SHP77 (cell line): Measurements from ENCODE around the gene WSB1.
A peak's percentile ranks its signal among the peaks of the same experiment; 100 is the strongest.
"Not testable (repeated sequence)": the region's sequence is repeated elsewhere in the genome, so short reads cannot be mapped to it uniquely, and the experiment has no call there.

Experiments used
- DNase-seq, 2 experiments: peaks; one replicate each; lab custom pipeline; 2025; lab: John Stamatoyannopoulos, UW

The WSB1 gene

DNA sequence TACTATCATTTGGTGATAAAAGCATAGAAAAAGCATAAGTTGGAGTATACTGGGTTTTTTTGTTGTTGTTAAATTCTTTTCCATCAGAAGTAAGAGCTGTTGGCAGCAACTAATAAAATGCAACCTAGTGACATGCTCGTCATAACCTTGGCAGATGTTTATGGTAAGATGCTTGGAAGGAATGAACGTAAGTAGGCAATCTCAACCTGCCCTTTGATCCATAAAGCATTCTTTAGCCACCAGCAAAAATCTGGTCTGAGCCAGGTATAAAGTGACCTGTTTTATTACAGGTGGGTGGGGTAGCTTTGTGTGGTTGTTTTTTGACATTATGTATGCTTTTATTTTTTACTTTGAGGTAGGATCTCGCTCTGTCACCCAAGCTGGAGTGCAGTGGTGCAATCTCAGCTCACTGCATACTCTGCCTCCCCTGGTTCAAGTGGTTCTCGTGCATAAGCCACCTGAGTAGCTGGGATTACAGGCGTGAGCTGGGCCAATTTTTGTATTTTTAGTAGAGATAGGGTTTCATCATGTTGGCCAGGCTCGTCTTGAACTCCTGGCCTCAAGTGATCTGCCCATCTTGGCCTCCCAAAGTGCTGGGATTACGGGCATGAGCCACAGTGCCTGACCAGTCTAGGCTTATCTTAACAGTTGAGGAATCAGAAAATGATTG, 22.0 kb downstream of the WSB1 start:
- no peak for DNase-seq

DNA sequence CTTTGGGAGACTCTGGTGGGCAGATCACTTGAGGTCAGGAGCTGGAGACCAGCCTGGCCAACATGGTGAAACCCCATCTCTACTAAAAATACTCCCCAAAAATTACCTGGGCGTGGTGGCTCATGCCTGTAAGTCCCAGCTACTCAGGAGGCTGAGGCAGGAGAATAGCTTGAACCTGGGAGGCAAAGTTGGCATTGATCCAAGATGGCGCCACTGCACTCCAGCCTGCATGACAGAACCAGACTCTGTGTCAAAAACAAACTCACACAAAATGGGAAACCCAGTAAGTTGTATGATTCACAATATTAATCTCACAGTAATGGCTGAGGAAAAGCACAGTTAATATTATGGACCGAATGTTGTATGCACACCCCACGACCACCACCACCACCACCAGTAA, 24.3 kb downstream of the WSB1 start:
- no peak for DNase-seq

DNA sequence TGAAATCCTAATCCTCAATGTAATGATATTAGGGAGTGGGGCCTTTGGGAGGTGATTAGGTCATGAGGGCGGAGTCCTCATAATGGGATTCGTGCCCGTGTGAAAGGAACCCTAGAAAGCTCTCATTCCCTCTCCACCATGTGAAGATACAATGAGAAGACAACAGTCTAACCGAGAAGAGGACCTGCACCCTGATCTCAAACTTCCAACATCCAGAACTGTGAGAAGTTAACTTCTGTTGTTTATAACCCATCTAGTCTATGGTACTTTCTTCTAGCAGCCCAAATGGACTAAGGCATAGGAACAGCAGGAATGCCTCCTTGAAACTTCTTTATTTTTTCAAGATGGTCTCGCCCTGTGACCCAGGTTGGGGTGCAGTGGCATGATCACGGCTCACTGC, 24.7 kb downstream of the WSB1 start:
- no peak for DNase-seq

DNA sequence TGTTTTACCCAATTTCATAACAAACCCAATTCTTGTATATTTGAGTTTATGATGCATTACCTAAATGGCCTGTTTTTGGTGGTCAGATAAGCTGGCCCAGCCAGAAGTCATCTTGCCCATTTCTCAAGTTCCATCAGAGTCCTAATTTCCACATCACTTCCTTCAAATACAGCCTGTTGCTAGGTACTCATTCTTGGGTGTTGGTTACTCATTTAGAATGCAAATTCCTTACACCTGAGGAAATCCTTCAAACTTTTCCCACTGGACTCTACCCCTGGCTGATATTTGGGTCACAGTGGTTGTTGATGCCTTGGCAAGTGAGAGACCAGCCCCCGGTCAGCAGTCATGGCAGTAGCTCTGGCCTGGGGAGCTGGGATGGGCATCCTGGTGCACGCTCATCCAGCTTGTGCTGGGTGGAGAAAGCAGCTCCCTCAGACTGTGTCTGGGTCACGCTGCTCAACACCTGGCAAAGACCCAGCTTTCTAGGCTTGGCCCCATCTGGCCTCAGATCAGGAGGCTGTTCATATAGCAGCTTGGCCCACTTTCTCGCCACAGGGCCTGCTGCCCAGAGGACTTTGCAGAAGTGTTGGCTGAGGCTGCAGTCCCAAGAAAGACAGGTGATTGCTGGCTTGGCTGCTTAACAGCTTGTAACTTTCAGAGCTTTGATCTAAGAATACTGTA, 25.8 kb downstream of the WSB1 start:
- DNase-seq, result peak; percentile 32 to 38

DNA sequence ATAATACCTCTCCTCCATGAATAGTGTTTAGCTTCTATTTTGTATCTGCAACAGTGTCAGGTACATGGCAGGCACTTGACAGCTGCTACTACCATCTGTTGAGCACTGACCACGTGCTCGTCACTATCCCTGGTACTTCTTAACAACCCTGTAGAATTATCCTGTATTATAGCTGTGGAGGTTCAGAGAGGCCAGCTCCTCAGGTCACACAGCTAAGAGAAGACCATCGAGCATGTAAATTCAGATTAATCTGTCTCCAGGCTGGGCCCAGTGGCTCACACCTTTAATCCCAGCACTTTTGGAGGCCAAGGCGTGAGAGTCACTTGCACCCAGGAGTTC, 26.3 kb downstream of the WSB1 start:
- no peak for DNase-seq

DNA sequence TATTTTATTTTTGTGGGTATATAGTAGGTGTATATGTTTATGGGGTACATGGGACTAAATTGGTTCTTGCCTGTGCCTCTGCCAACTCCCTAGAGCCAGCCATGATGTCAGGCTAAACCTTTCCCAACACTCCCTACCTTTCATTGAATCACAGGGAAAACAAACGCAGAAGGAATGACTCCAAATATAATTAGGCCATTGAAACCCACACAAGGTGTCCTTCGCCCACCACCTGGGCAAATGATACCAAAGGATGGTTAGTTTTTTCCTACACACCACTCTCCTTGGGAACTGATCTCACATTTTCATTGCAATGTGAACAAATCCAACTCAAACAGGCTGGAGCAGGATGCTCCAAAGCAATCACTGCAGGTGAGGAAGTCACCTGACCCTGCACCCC, 27.5 kb downstream of the WSB1 start:
- no peak for DNase-seq

DNA sequence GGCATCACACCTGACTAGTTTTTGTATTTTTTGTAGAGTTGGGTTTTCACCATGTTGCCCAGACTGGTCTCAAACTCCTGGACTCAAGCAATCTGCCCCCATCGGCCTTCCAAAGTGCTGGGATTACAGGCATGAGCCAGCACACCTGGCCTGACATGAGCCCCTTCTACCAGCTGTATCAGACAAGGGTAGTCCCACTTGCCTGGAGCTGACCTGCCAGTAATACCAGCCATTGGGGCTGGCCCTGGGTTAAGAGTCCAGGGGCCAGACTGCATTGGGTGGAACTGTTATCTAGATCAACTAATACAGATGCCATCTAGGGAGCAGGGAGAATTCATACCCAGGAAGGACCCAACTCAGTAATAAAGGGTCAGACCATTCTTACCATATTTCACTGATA, 28.1 kb downstream of the WSB1 start:
- DNase-seq, result no peak

DNA sequence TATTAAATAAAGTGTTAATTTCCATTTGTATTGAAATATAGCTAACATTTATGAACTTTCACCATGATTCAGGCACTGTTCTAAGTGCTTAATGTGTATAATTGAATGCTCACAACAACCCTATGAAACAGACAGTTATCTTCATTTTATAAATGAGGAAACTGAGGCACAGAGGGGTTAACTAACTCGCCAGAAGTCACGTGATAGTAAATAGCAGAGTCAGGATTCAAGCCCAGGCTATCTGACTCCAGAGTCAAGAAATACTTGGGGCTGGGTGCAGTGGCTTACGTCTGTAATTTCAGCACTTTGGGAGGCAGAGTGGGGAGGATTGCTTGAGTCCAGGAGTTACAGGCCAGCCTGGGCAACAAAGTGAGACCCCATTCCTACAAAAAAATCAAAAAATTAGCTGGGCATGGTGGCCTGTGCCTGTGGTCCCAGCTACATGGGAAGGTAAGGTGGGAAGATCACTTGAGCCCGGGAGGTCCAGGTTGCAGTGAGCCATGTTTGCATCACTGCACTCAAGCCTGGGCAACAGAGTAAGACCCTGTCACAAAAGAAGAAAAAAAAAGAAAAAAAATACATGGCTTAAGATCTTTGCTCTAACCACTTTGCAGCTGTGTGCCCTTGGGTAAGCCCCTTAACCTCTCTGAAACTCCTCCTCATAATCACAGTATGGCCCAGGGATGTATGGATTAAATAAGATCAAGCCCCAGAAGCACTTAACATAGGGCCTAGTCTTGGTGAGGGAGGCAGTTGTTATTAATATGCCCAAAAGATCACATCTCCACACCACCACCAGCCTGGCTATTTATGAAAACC, 29.0 kb downstream of the WSB1 start:
- no peak for DNase-seq

DNA sequence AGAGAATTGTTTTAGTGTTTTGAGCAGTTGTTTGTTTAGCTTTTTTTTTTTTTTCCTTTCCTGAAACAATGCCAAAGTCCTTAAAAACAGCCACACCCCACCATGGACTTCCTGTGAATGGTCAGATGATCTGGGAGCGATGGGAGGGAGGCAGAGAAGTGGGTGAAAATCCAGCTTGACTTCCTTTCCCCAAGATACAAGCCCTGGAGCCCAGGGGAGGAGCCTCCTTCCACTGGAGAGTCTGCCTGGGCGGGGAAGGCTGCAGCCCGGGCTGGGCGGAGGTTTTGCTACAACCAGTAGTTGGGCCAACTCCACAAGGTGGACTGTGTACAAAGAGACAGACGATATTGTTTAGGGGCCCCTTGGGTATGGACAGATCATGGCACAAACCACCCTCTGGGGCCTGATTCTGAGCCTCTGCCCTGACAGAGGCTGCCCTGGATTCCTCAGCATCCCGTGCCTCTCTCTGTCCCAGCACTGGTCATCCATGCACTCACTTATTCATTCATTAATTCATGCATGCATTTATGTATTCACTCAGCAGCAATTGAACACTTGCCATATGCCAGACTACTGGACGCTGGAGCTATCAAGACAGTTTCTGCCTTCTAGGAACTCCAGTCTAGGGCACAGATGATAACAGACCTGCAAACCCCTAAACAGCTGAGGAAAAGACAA, 29.8 kb downstream of the WSB1 start:
- no peak for DNase-seq

DNA sequence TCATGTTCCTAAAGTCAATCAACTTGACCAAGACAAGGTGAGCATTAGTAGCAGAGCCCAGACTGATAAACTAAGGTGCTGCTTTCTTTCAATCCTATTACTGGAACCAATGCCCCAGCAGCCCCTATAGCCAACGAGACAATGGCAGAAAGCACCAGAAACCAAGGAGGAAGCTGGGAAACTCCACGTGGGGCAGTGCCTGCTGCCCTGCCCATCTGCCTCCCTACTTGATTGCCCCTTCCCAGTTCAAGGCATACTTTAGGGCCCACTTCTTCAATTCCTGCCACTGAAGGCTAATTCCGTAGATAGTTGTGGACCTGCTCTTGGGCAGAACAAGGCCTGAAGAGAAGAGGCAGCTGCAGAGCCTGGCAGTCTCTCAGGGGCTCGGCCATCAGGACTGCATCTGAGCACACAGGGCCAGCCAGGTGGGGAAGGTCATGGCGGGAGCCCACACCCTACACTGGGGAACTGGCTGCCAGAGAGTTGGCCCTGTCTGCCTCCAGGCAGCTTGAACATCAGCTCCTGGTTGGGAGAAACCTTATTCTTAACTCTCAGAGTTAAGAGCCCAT, 30.9 kb downstream of the WSB1 start:
- DNase-seq, result no peak

DNA sequence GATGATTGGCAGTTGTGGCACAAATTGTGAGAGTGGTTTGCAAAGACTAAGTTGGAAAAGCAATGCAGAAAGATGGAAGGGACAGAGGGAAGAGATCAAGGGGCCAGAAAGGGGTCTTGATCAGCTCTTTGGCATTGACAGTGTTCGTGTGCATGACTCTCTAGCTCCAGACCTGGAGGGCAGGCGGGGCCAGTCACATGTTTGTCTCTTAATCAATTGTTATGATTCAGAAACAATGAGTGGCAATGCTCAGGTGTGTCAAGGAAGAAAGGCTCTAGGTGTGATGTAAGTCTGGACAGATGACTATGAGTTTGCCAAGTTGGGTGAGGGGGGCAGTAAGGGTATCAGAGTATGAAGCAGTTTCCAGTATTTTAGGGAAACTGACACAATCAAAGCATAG, 32.1 kb downstream of the WSB1 start:
- no peak for DNase-seq

DNA sequence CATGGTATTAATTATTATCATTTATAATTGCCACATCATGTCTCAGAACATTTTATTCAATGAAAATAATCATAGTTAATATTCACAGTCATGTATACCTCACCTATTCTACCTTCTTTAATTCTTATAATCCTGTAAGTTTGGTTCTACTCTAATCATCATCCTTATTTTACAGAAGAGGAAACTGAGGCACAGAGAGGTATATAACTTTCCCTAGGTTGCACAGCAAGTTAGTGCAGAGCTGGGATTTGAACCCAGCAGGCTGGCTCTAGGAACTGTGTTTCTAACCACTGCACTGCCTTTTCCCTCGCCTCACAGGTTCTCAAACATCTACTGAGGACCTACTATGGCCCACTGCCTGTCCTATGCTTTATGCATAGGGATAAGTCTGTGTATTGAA, 32.7 kb downstream of the WSB1 start:
- DNase-seq, result no peak

DNA sequence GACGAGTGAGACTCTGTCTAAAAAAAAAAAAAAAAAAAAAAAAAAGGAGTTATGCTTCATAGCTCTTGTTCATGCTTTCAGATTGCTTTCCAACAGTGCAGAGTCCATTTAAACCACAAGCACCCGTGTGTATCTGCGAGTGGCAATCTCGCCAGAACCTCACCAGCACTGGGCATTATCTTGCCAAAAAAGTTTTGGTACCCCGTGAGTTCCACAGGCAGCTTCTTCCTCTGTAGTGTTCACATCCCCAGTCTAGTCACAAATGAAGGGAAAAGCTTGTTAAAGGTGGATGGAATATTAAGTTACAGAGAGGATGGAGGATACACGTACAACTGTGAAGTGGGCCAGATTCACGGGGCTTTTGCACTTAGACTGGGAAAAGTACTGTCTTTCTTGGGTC, 33.5 kb downstream of the WSB1 start:
- no peak for DNase-seq

DNA sequence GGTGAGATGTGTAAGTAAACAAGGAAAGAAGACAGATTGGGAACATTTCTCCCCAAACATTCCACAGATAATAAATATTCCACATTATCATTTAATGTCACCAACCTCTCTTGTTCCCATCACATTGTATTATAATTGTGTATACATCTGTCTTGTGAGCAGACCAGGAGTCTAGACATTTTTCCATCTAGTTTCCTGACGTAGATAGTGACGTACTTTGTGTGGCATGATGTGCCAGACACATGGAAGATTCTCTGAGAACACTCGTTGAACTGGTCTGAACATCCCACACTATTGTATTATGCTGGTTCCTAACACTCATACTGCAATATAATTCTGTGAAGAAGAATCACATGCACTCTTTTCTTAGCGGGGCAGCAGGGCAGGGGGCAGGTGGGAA, 34.0 kb downstream of the WSB1 start:
- DNase-seq, result no peak

DNA sequence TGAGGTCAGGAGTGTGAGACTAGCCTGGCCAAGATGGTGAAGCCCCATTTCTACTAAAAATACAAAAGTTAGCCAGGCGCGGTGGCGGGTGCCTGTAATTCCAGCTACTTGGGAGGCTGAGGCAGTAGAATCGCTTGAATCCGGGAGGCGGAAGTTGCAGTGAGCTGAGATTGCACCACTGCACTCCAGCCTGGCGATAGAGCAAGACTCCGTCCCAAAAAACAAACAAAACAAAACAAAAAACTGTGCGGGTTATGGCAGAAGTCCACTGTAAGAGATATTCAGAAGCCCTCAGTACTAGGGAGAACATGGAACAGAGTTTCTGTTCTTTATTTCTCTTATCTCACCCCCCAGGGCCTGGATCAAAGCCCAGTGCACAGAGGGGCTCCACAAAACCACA, 34.8 kb downstream of the WSB1 start:
- not testable (repeated sequence) for DNase-seq

DNA sequence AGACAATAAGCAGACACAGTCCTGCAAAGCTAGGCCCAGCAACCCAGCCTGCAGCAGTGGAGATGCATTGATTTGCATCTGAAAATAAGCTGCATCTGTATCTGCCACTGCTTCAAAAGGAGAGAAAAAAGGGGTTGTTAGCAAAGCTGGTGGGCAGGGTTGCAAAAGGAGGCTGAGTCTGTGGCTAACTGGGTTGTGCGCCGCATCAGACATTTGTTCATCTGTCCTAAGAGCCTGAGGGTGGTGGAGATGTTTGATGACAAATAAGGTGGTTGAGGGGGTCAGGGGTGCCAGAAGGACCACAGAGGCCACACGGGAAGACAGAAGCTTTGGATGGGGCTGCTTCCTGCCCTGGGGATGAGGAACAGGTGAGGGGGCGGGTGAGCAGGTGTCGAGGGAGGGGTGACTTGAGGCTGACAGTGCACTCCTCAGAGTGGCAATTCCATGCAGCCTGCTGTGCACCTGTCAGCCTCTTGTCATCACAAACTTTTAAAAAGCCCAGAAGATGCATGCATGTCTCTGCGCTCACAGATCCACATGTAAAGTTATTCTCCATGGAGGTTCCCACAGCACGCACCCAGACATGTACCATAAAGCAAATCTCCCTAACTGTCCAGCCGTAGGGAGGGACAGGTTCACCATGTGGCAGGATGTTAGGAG, 35.4 kb downstream of the WSB1 start:
- DNase-seq, result no peak

DNA sequence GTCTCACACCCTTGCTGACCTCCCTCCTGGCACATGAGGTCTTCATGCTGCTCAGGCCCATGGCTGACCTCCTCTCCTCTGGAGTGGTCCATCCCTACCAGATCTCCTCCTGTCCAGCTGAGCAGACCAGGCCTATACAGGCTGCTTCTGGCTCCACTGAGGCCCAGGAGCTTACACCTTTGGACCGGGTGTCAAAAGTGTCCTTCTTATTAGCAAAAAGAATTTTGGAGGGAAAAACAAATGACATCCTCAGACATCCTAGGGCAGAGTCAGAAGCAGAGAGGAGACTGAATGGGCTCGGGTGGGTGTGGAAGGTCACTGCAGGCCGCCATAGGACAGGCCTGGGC, 38.1 kb downstream of the WSB1 start:
- no peak for DNase-seq

DNA sequence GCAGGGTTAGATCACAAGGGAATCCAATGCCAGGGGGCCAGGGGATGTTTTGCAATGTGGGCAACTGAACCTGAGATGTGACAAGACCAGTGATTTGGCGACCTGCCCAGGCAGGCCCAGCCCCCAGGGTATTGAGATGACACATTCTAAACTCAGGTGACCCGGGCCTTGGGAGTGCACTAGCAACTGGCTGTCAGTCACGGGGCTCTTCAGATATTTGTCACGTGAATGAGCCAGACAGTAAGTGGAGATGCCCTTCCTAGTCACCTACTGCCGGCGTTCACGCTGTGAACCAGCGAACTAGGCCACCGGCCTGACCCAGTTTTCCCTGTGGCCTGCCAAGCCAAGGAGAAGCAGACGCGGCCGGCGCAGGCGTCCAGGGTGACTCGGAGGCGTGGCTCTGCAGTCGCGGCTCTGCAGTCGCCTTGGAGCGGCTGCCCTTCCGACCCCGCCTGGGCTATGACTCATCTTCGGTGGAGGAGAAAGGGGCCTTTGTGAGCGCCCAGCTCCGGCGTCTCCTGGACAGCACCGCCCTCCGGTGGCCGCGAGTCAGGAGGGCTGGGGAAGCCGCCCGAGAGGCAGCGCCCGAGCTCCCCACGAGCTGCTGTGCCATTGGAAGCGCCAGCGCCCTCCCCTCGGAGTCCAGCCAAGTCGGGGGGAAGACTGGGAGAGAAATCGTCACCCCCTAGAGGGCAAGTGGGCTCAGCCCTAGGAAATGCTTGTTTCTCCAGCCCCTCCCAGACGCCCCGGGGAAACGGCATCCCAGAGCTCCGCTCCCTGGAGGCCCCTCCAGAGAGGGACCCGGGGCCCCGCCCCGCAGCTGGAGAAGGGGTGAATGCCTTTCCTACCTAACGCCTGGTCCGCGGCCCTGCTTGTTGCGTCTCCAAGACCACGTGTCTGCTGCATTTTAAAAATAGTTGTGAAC, 38.8 kb downstream of the WSB1 start:
- peak; percentile 95 to 97 for DNase-seq

DNA sequence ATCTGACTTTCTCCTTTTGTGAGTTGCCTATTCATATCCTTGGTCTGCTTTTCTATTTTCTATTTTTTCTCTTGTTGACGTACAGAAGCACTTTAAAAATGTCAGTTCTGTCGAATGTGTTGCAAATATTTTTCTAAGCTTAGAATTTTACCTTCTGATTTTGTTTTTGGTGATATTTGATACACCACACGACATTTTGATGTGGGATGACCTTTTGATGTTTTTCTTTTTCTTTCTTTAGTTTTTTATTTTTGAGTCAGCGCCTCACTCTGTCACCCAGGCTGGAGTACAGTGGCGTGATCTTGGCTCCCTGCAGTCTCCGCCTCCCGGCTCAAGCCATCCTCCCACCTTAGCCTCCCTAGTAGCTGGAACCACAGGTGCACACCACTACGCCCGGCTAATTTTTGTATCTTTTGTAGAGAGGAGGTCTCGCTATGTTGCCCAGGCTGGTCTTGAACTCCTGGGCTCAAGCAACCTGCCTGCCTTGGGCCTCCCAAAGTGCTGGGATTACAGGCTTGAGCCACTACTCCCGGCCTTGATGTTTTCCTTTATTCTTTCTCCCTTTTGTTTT, 39.6 kb downstream of the WSB1 start:
- DNase-seq, result no peak

DNA sequence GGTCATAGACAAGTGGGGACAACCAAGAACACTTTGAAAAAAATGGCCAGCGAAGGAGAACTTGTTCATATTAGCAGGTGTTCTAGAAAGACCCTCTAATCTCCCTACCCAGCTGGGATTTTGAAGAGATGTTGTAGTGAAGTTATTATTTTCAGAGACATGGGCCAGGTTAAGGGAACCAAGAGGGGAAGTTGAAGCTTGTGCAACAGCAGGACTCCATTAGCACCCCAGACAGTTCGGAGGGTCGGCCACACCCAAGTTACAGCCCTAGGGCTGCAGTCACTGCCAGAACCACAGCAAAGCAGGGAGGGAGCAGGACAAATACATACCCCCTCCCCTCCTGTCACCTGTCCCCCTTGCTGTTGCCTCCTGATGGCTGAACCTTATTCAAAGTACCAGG, 42.3 kb downstream of the WSB1 start:
- no peak for DNase-seq
